Measurements from ENCODE around the gene SLC66A2.

GRCh38 chr18:79868811-79869541, 82.5 kb downstream of the SLC66A2 start:
- no peak for TF ChIP-seq POLR2A (IDR thresholded peaks at IDR 0.05)
- TF ChIP-seq, protein P1, sequence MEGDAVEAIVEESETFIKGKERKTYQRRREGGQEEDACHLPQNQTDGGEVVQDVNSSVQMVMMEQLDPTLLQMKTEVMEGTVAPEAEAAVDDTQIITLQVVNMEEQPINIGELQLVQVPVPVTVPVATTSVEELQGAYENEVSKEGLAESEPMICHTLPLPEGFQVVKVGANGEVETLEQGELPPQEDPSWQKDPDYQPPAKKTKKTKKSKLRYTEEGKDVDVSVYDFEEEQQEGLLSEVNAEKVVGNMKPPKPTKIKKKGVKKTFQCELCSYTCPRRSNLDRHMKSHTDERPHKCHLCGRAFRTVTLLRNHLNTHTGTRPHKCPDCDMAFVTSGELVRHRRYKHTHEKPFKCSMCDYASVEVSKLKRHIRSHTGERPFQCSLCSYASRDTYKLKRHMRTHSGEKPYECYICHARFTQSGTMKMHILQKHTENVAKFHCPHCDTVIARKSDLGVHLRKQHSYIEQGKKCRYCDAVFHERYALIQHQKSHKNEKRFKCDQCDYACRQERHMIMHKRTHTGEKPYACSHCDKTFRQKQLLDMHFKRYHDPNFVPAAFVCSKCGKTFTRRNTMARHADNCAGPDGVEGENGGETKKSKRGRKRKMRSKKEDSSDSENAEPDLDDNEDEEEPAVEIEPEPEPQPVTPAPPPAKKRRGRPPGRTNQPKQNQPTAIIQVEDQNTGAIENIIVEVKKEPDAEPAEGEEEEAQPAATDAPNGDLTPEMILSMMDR (IDR thresholded peaks at IDR 0.05), result no peak
- TF ChIP-seq EP300 (IDR thresholded peaks at IDR 0.05), result no peak
